ENCODE results near the gene PEPD.

The PEPD gene

GRCh38 chr19:33477781-33478180 lies 43.8 kb downstream of the PEPD start:
- Histone ChIP-seq H3K79me2 (ENCODE audit: insufficient read depth, low read depth) (no peaks in the 10 kb centered on the region), H2AFZ (ENCODE audit: low read depth) (no peak overlapping the region), H3K9ac (no peak overlapping the region), H4K20me1 (ENCODE audit: insufficient read depth) (no peaks in the 10 kb centered on the region), H3K4me2 (no peak overlapping the region), H3K4me3 (IDR thresholded peaks at IDR 0.05; ENCODE audit: insufficient read depth, low read depth, low read length) (no peak overlapping the region), H3K27me3 (ENCODE audit: insufficient read depth, low read depth) (no peaks in the 10 kb centered on the region), H3K27ac (no peak overlapping the region), H3K4me1 (ENCODE audit: low read depth, poor library complexity, severe bottlenecking) (no peaks in the 10 kb centered on the region), H3K36me3 (ENCODE audit: insufficient read depth) (no peaks in the 10 kb centered on the region)
- no peak for TF ChIP-seq CTCF (conservative IDR thresholded peaks at IDR 0.05; ENCODE audit: low read depth, low read length)

- H3K27ac ChIP-seq: no peak overlapping the region
- H3K4me2 ChIP-seq: no peak overlapping the region
- TF ChIP-seq CTCF (conservative IDR thresholded peaks at IDR 0.05; ENCODE audit: low read depth, low read length): no peak
Observed at GRCh38 chr19:33476151-33476707, 45.4 kb downstream of the PEPD start.

GRCh38 chr19:33473653-33474305 lies 47.8 kb downstream of the PEPD start:
- no peaks in the 10 kb centered on the region for H3K79me2 ChIP-seq (ENCODE audit: insufficient read depth, low read depth)
- no peaks in the 10 kb centered on the region for H3K36me3 ChIP-seq (ENCODE audit: insufficient read depth)
- H3K4me3 ChIP-seq (IDR thresholded peaks at IDR 0.05; ENCODE audit: insufficient read depth, low read depth, low read length): no peak overlapping the region
- H3K27me3 ChIP-seq (ENCODE audit: insufficient read depth, low read depth): no peaks in the 10 kb centered on the region
- no peak overlapping the region for H2AFZ ChIP-seq (ENCODE audit: low read depth)
- no peaks in the 10 kb centered on the region for H4K20me1 ChIP-seq (ENCODE audit: insufficient read depth)
- no peak overlapping the region for H3K4me2 ChIP-seq
- no peaks in the 10 kb centered on the region for H3K4me1 ChIP-seq (ENCODE audit: low read depth, poor library complexity, severe bottlenecking)
- no peak overlapping the region for H3K27ac ChIP-seq
- no peak overlapping the region for H3K9ac ChIP-seq
- TF ChIP-seq CTCF (conservative IDR thresholded peaks at IDR 0.05; ENCODE audit: low read depth, low read length): no peak

More at GRCh38 chr19:33476151-33476707, 45.4 kb downstream of the PEPD start:
- H2AFZ ChIP-seq (ENCODE audit: low read depth): no peak overlapping the region
- H3K4me3 ChIP-seq (IDR thresholded peaks at IDR 0.05; ENCODE audit: insufficient read depth, low read depth, low read length): no peak overlapping the region
- H3K27me3 ChIP-seq (ENCODE audit: insufficient read depth, low read depth): no peaks in the 10 kb centered on the region
- no peaks in the 10 kb centered on the region for H3K4me1 ChIP-seq (ENCODE audit: low read depth, poor library complexity, severe bottlenecking)
- no peak overlapping the region for H3K9ac ChIP-seq
- H3K36me3 ChIP-seq (ENCODE audit: insufficient read depth): no peaks in the 10 kb centered on the region
- no peaks in the 10 kb centered on the region for H4K20me1 ChIP-seq (ENCODE audit: insufficient read depth)
- H3K79me2 ChIP-seq (ENCODE audit: insufficient read depth, low read depth): no peaks in the 10 kb centered on the region

GRCh38 chr19:33472691-33473652 lies 48.6 kb downstream of the PEPD start:
- TF ChIP-seq CTCF (conservative IDR thresholded peaks at IDR 0.05; ENCODE audit: low read depth, low read length): no peak
- Histone ChIP-seq H3K4me3 (IDR thresholded peaks at IDR 0.05; ENCODE audit: insufficient read depth, low read depth, low read length) (no peak overlapping the region), H3K27ac (no peak overlapping the region), H3K79me2 (ENCODE audit: insufficient read depth, low read depth) (no peaks in the 10 kb centered on the region), H3K4me2 (no peak overlapping the region), H2AFZ (ENCODE audit: low read depth) (no peak overlapping the region), H3K9ac (no peak overlapping the region), H3K4me1 (ENCODE audit: low read depth, poor library complexity, severe bottlenecking) (no peaks in the 10 kb centered on the region), H3K36me3 (ENCODE audit: insufficient read depth) (no peaks in the 10 kb centered on the region), H3K27me3 (ENCODE audit: insufficient read depth, low read depth) (no peaks in the 10 kb centered on the region), H4K20me1 (ENCODE audit: insufficient read depth) (no peaks in the 10 kb centered on the region)
